ENCODE measurements around the gene RASSF3.
"Not testable (repeated sequence)": the region's sequence is repeated elsewhere in the genome, so short reads cannot be mapped to it uniquely, and the experiment has no call there.

The RASSF3 gene

DNA sequence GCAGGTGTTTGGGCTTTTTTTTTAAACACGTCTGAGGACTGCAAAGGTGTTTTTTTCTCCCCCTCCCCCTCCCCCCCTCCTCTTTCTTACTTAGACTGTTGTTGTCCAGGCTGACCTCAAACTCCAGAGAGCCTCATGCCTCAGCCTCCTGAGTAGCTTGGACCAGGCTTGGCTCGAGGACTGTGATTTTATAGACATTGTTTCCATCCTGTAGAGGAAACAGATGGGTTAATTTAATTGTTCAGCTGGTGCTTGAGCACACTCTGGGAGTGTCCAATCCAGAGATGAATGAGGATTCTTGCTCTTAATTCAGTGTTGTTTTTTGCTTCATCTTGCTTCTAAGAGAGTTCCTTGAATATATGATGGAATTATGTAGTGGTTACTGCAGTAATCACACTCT is 42.1 kb downstream of the RASSF3 start:
- DNase-seq (ENCODE audit: low read depth, low spot score): no peak
- H3K4me3 ChIP-seq (ENCODE audit: low read depth, low read length): no peak overlapping the region
- CTCF ChIA-PET: interaction anchor here (1.0 to 1.4 kb wide), 3 partner anchors 12 to 103 kb away, joined by 3 to 4 read pairs (median 3); no protein-coding TSS in a partner anchor
- TF ChIP-seq, protein P1, sequence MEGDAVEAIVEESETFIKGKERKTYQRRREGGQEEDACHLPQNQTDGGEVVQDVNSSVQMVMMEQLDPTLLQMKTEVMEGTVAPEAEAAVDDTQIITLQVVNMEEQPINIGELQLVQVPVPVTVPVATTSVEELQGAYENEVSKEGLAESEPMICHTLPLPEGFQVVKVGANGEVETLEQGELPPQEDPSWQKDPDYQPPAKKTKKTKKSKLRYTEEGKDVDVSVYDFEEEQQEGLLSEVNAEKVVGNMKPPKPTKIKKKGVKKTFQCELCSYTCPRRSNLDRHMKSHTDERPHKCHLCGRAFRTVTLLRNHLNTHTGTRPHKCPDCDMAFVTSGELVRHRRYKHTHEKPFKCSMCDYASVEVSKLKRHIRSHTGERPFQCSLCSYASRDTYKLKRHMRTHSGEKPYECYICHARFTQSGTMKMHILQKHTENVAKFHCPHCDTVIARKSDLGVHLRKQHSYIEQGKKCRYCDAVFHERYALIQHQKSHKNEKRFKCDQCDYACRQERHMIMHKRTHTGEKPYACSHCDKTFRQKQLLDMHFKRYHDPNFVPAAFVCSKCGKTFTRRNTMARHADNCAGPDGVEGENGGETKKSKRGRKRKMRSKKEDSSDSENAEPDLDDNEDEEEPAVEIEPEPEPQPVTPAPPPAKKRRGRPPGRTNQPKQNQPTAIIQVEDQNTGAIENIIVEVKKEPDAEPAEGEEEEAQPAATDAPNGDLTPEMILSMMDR (IDR thresholded peaks at IDR 0.05; ENCODE audit: insufficient read depth, low read length, missing control alignments): no peak
- POLR2A ChIA-PET: no interaction called here

DNA sequence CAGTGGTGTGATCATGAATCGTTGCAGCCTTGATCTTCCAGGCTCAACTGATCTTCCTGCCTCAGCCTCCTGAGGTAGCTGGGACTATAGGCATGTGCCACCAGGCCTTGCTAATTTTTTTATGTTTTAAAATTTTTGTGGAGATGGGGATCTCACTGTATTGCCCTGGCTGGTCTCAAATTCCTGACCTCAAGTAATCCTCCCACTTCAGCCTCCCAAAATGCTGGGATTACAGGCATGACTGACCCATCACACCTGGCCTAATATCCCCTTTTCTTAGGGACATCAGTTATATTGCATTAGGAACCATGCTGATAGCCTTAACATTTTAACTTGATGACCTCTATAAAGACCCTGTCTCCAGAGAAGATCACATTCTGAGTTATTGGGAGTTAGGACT is 42.8 kb downstream of the RASSF3 start:
- no peak for DNase-seq (ENCODE audit: low read depth, low spot score)
- ChIA-PET CTCF (interaction anchor here (1.0 to 1.3 kb wide), 2 partner anchors 13 to 104 kb away, joined by 3 to 4 read pairs; no protein-coding TSS in a partner anchor), POLR2A (no interaction called here)
- TF ChIP-seq, protein P1 (IDR thresholded peaks at IDR 0.05; ENCODE audit: insufficient read depth, low read length, missing control alignments): no peak
- H3K4me3 ChIP-seq (ENCODE audit: low read depth, low read length): no peak overlapping the region

GRCh38 chr12:64653907-64654306 is 43.6 kb downstream of the RASSF3 start:
- H3K4me3 ChIP-seq (ENCODE audit: low read depth, low read length); POLR2A ChIA-PET; DNase-seq (ENCODE audit: low read depth, low spot score); CTCF ChIA-PET: not testable (repeated sequence)

- H3K4me3 ChIP-seq (ENCODE audit: low read depth, low read length): no peak overlapping the region
- TF ChIP-seq, protein P1 (IDR thresholded peaks at IDR 0.05; ENCODE audit: insufficient read depth, low read length, missing control alignments): no peak
- no peak for DNase-seq (ENCODE audit: low read depth, low spot score)
- ChIA-PET POLR2A (no interaction called here), CTCF (interaction anchor here (2.2 kb wide), 1 partner anchor 106 kb away, joined by 6 read pairs; no protein-coding TSS in a partner anchor)
Measured at GRCh38 chr12:64655141-64655540, 44.8 kb downstream of the RASSF3 start.

DNA sequence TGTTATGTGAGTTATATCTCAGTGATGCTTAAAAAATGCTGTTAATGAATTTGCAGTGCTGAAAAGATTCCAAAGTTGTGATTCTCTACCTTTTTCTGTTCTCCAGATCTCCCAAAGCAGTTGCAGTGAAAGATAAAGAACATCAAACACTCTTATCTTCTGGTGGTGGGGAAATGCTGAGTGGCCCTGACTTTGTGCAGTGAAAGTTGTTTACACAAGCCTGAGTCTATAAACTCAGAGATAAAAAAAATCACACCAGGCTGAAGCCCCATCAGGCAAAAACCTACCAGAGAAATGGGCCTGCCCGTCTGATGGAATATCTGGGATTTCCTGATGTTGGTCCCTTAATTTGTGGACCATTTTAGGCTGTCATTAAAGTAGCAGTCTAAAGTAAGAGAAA is 46.1 kb downstream of the RASSF3 start:
- H3K4me3 ChIP-seq (ENCODE audit: low read depth, low read length): no peak overlapping the region
- TF ChIP-seq, protein P1 (IDR thresholded peaks at IDR 0.05; ENCODE audit: insufficient read depth, low read length, missing control alignments): no peak
- ChIA-PET POLR2A (no interaction called here), CTCF (interaction anchor here (2.2 kb wide), 1 partner anchor 107 kb away, joined by 6 read pairs; no protein-coding TSS in a partner anchor)
- DNase-seq (ENCODE audit: low read depth, low spot score): no peak

- POLR2A ChIA-PET: no interaction called here
- DNase-seq (ENCODE audit: low read depth, low spot score): no peak
- no peak overlapping the region for H3K4me3 ChIP-seq (ENCODE audit: low read depth, low read length)
- CTCF ChIA-PET: no interaction called here
- TF ChIP-seq, protein P1 (IDR thresholded peaks at IDR 0.05; ENCODE audit: insufficient read depth, low read length, missing control alignments): no peak
Measured at GRCh38 chr12:64658892-64659481, 48.7 kb downstream of the RASSF3 start.

Measured in AG04449 (cell line).